Cardiac septum (tissue), 1 donor: Measurements from ENCODE around the gene COA3. TPM values are rescaled to one million over a fixed set of nuclear protein-coding genes. Genes with fewer than 3 reads are reported as not detected.

Experiments used
- DNase-seq: peaks from one replicate; pipeline ENCODE4 v3.0.0-alpha.2; 2020; ENCODE audit warnings: low spot score
- intact Hi-C: fragments of 100-400 bp; cut with DNase I; formaldehyde crosslinking; loops from one replicate; pipeline ENCODE4 v1.14.0; 2022
- long read RNA-seq: library from polyadenylated mRNA; unstranded; transcript quantifications from one replicate; pipeline ENCODE4 v2.0.0, GENCODE V29; 2021
- total RNA-seq: library from RNA; stranded (reverse); fragmentation: NEBNext Ultra II Directional; extraction: Animal tissue kit (Norgen Biotek cat#: 25700); gene quantifications from one replicate; pipeline ENCODE4 v1.2.1, GENCODE V29; 2021
- donor health status: DM: no; HTN: no; CAD: no.

Gene COA3, protein sequence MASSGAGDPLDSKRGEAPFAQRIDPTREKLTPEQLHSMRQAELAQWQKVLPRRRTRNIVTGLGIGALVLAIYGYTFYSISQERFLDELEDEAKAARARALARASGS
- total RNA-seq = 61.4 TPM
- long read RNA-seq, transcript COA3-201 (2 exons, 771 nt) = major isoform, 34 of 35 reads
- long read RNA-seq, partial matches to known transcripts = 1 of 35 reads
- long read RNA-seq, other reads (novel, unspliced or antisense) = 0 of 35 reads

DNA sequence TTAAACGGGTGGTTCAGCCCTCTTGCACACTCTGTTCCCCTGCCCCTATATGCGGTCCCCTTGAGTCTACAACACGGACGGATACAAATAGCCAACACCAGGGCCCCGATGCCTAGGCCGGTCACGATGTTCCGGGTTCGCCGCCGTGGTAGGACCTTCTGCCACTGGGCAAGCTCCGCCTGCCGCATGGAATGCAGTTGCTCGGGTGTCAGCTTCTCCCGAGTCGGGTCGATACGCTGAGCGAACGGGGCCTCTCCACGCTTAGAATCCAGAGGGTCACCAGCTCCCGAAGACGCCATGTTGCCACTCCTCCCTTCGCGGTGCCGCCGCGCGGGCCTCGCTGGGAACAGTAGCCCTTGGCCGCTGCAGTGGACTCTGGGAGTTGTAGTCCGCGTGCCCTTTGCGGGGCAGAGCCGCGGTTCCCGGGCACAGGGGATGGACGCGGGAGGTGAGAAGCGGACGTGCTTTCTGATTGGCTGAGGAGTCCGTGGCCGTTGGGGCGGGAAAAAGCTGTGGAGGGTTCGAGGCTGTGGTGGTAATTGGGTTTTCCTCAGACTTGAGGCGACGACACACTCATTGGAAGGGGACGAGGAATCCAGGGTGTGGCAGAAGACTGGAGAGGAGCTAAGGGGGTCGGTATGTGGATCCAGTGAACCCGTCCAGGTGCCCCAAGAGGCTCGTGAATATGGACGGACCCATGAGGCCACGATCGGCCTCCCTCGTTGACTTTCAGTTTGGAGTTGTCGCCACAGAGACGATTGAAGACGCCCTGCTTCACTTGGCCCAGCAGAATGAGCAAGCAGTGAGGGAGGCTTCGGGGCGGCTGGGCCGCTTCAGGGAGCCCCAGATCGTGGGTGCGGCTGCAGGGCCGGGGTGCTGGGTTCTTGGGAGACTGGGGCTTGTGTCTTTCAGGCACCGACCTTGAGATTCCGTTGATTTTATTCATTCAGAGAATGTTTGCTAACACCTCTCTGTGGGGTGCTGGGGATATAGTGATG, at the start of gene COA3, which contains the start of gene CNTD1:
Gene COA3 (minus strand): TSS at position 322 of the 998 bp plus-strand sequence. CDS start 23 bp downstream, at position 299.
Gene CNTD1 (plus strand): TSS at position 479 of the 998 bp plus-strand sequence. CDS start 207 bp downstream, at position 686.
- intact Hi-C loops = no loop called here
- peak; percentile 93 for DNase-seq

DNA sequence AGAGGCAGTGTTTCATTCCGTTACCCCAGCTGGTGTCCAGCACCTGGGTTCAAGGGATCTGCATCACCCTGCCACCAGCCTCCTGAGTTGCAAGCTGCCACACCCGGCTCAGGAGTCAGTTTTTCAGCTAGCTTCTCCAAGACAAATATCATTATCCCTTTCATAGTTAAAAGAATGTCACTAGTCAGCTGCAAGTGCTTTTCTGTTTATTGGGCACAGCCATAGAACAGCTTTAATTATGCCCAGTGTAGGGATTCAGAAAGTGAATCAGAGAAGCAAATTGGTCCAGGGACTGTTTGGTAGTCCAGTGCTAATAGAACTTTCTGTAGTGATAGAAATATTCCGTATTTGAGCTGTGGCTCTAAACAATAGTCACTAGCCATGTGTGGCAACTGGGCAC, 49.6 kb upstream of the COA3 start:
- DNase-seq = no peak
- intact Hi-C loops = loop anchor here (5.0 kb wide), 1 partner anchor 79 kb away; no protein-coding TSS in a partner anchor

DNA sequence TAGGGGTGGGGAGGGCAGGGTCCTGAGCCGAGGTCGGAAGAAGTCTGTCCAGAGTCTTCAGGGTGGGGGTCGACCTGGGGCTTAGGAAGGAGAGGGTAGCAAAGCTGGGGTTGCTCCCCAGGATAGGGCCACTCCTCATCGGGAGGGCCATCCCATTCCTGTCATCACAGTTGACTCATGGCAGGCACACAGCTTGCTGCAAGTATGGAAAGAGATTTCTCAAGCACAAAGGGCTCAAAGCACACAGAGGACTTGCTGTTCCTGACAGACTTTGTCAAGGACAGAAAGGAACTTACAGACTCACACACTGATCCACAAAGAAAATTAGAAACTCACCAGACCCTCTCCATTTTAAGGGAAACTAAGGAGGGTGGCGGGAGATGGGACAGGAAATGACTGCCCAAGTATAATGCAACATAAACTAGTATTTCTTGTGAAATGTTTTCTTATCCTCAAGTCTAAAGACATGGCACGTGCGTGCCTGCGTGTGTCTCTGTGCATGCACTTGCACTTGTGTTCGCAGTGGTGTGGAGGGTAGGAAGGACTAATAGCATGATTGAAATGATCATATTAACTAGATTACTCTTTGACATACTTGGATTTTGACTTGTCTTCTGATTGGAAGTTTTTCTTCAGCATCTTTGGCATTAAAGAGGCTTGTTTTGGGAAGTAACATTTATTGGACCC, 48.2 kb upstream of the COA3 start:
- no peak for DNase-seq
- intact Hi-C loops = loop anchor here (5.0 kb wide), 1 partner anchor 81 kb away; no protein-coding TSS in a partner anchor

DNA sequence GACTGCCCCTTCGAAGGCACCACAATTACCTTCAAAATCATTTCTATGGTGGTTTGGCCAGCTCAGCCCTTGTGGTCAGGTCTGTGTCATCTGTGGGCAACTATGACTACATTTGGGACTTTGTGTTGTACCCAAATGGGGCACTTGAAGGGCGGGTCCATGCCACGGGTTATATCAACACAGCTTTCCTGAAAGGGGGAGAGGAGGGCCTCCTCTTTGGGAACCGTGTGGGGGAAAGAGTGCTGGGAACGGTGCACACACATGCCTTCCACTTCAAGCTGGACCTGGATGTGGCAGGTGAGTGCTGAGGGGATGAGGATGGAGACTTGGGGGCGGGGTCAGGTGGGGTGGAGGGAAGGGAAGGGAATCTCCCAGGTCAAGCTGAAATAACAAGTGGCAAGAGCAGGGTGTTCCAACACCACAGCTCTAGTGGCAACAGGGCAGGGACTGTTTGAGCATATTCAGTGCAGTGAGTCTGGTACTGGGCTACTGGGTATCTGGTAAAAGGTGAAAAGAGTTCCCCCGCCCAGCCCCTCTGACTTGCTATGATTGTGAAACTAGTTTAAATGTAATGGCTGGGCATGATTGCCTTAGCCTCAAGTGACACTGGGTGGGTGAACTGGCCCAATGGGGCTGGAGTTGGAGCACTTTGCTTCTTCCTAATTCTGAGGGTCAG, 47.6 kb upstream of the COA3 start:
- intact Hi-C loops = loop anchor here (5.0 kb wide), 1 partner anchor 81 kb away; no protein-coding TSS in a partner anchor

DNA sequence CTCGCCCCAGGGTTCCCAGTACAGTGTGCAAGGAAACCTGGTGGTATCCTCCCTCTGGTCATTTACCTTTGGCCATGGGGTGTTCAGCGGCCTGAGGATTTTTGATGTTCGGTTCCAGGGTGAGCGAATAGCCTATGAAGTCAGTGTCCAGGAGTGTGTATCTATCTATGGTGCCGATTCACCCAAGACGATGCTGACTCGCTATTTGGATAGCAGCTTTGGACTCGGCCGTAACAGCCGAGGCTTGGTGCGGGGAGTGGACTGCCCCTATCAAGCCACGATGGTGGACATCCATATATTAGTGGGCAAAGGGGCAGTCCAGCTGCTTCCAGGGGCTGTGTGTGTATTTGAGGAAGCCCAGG, 47.0 kb upstream of the COA3 start:
- intact Hi-C loops = loop anchor here (5.0 kb wide), 1 partner anchor 82 kb away; no protein-coding TSS in a partner anchor
- DNase-seq = no peak

More for the DNA sequence above, 47.6 kb upstream of the COA3 start:
- DNase-seq = no peak

DNA sequence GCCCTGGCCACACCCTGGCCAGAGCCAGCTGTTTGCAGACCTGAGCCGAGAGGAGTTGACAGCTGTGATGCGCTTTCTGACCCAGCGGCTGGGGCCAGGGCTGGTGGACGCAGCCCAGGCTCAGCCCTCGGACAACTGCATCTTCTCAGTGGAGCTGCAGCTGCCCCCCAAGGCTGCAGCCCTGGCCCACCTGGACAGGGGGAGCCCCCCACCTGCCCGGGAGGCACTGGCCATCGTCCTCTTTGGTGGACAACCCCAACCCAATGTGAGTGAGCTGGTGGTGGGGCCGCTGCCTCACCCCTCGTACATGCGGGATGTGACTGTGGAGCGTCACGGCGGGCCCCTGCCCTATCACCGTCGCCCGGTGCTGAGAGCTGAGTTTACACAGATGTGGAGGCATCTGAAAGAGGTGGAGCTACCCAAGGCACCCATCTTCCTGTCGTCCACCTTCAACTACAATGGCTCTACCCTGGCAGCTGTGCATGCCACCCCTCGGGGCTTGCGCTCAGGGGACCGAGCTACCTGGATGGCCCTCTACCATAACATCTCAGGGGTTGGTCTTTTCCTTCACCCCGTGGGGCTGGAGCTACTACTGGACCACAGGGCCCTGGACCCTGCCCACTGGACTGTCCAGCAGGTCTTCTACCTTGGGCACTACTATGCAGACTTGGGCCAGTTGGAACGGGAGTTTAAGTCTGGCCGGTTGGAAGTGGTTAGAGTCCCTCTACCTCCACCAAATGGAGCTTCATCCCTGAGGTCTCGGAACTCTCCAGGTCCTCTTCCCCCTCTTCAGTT, 46.5 kb upstream of the COA3 start:
- intact Hi-C loops = loop anchor here (5.0 kb wide), 1 partner anchor 82 kb away; no protein-coding TSS in a partner anchor
- no peak for DNase-seq

DNA sequence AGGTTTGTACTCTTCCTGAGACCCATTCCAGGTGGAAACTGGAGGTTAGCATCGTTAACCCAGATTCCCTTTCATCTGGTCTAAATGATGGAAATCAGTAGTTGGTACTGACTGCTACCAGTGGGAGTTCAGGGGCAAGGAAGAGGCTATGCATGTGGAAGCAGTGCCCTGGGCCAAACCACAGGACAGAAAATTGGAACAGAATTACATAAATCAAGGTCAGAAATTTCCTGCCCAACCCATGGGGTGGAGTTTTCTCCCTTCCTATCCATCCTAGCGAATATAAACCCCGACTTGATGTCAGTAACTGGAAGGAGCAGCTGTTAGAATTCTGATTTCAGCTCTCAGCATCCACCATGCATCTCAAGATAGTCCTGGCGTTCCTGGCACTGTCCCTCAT, 45.8 kb upstream of the COA3 start, which contains the start of gene AOC2:
Gene AOC2 (plus strand): TSS at position 310 of the 400 bp plus-strand sequence. CDS start 47 bp downstream, at position 357.
- no peak for DNase-seq
- intact Hi-C loops = no loop called here

DNA sequence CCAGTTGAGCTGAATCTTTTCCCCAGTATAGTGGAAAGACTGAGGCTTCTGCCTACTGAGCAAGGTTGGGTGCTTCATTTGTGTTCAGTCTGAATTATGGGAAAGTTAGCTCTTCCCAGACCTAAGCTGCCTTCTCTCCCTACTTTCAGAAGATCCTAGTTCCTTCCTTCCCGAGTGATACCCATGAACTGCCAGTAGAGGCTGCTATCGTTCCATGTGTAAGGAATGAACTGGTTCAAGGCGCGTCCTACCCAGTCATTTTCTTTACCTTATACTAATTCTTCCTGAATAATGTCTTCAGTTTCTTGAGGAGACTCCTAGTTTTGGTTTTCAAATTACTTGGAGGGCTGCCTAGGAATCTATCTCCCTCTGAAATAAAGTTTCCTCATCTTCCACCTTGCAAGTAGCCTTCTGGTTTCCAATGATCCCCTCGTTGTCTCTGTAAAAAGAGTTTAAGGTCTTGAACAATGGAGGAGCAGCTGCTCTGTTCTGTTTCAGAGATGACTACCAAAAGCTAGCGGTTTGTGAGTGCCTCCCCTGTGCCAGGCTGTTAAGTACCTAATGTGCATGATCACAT, 44.9 kb upstream of the COA3 start:
- no peak for DNase-seq
- intact Hi-C loops = loop anchor here (1.0 kb wide), 1 partner anchor 94 kb away; no protein-coding TSS in a partner anchor

DNA sequence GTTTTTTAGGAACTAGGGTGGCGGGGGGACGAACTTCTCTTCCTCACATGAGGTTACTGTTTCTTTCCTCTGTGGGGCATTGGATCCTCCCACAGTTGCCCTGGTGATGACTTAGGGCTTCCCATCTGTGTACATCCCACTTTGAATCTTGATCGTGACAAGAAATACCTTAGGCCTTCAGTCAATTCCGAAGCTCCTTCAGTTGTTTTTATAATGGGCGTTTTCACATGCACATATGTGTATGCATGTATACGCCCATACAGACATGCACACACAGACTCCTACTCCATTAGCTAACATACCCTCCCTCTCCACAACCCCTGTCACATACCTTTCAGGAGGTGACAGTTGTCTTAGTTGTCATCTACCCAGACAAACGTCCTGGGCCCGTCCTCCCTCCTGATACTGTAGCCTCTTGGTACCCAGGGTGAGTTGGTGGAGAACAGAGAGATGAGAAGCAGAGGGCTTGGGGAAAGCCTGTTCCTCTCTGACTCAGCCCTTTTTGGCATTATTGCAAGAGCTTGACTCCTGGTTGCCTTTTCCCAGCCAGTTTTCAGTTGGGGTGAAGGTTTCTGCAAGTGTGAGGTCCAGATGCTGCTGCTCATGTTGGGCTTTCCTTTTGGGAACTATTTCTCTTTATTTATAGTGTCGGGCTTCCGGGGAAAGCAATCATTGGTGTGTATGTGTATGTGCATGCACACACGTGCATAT, 43.6 kb upstream of the COA3 start:
- intact Hi-C loops = no loop called here
- DNase-seq = no peak

DNA sequence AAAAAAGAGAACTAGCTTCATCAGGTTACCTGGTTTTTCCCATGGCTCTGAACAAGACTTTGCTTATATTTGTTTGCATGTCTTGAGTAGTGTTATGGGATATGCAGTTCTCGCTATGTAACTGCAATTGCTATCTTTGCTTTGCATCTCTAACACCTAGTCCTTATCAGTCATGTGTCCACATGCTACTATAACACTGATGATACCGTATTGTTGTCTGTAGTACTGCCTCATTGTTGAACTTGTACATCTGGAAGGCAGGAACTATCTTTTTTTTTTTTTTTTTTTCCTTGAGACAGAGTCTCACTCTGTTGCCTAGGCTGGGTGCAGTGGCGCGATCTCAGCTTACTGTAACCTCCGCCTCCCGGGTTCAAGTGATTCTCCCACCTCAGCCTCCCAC, 37.2 kb upstream of the COA3 start:
- intact Hi-C loops = no loop called here
- DNase-seq = no peak

DNA sequence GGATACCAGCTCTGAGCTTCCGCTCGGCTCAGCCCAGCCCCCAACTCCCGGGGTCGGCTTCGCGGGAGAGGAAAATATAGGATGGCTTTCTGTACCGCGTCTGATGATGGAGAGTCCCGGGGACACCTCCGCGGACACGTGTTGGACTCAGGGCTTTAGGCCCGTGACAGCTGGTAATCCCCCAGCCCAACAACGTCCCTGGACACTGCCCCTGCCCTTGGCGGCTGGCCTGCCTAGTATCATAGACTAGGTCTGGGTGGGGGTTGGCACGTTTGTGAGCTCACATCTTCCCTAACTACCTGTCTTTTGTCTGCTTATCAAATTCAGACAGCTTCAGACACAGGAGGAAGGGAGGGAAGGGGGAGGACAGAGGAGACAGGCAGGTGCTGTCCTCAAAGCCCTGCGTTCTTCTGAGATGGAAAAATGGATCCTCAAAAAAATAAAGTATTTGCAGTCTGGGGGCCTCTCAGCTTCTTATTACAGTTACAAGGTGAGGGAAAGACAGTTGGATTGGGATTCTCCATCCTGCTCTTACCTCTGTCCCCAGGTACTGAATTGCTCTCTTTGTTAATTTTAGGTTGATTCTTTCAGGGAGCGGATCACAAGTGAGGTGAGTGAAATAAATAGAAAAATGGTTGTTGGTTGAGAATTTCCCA, 35.4 kb upstream of the COA3 start:
- DNase-seq = no peak
- intact Hi-C loops = loop anchor here (5.0 kb wide), 1 partner anchor 163 kb away; the partner anchor contains the start of gene RPL27

DNA sequence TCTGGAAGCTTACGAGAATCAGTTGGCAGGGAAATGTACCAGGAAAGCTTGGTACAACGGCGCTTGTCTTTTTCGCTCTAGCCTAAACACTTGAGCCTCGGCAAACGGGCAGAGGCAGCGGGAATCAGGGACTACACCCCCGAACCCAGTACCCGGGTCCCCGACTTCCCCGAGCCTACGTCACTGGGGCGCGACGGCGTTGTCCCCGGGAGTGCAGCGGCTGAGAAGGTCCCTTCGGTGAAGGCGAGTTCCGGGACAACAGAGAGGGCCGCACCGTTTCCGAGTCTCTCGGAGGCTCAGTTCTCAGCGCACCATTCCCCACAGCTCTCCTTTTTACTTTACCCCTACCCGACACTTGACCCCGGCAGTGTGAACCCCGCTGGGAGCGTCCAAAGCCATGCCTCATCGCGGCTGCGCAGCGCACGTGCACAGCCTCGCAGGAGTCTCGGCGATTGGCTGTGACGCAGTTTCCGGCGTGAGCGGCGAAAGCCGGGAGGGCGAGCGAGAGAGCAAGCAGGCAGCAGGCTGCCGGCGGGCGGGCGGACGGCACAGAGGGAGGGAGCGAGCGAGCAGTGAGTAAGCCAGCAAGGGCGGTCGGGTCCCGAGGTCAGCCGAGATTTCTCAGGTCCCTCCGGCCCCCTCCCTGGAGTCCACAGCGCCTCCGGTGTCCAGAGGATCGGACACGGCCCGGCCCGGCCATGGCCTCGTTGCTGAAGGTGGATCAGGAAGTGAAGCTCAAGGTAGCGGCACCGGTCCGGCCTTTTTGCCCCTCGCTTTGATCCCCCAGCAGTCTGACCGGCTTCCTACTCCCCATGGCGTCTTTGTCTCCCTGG, 34.6 kb upstream of the COA3 start, which contains the start of gene PSME3:
Gene PSME3 (plus strand): TSS at position 464 of the 833 bp plus-strand sequence. CDS start 235 bp downstream, at position 699.
- peak; percentile 96 for DNase-seq
- intact Hi-C loops = loop anchor here (5.0 kb wide), 1 partner anchor 164 kb away; the partner anchor contains the start of gene RPL27

DNA sequence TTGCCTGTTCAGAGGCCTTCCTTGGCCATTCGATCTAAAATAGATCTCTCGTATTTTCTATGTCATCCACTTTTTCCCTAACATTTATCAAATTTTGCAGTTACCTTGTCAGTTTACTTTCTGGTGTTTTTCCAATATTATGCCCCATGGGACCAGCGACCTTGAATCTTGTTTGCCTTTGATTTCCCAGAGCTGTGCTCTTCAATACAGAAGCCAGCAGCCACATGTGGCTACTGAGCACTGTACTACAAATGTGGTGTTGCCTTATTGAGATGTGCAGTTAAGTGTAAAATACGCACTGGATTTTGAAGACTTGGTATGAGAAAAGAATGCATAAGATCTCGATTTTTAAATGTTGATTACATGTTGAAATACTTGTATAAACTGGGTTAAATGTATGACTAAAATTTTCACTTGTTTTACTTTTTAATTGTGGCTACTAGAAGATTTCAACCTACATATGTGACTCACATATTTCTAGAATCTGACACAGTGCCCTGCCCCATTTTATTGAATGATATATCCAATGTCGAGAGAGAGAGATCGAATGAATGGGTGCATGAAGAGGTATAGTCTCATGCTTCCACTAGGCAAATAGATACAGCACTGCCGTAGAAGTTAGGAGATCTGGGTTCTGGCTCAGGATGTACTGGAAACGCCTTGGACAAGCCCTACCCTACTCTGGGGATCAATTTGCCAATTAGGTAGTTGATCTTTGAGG, 33.9 kb upstream of the COA3 start:
- intact Hi-C loops = loop anchor here (5.0 kb wide), 1 partner anchor 165 kb away; the partner anchor contains the start of gene RPL27
- no peak for DNase-seq

DNA sequence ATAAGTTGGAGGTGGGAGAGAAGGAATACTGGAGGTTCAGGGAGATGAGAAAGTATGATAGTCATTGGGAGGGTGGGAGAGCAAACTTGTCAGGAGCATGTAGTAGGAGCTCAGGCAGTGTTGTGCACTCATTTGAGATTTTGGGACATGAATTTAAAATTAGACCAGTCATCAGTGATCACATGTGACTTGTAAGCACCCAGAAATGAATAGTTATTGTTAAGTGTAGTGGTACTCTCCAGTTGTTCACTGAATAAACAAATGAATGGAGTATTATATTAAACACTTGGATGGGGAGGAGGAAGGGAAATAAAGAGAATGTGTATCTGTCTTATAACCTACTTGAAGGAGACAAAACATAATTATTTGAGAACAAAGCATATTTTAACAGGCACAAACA, 32.5 kb upstream of the COA3 start:
- intact Hi-C loops = loop anchor here (5.0 kb wide), 1 partner anchor 166 kb away; the partner anchor contains the start of gene RPL27

DNA sequence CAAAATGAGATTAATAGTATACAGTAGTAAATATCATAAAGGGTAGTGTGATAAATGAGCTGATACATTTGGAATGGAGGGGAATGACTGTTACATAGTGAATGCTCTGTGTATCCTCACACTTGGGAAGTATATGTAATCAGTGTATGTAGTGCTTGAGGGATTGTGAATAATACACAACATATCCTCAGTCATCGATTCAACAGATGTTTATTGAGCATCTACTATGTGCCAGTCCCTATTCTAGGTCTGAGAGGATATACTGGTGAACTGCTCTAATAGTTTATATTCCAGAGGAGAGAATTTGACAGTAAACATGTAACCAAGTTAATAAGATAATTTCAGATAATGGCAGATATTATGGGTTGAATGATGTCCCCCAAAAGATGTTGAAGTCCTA, 29.0 kb upstream of the COA3 start:
- intact Hi-C loops = no loop called here
- DNase-seq = no peak

More for the DNA sequence above, 32.5 kb upstream of the COA3 start:
- no peak for DNase-seq
